ENCODE results near the gene JADE2.

Gene JADE2

DNA sequence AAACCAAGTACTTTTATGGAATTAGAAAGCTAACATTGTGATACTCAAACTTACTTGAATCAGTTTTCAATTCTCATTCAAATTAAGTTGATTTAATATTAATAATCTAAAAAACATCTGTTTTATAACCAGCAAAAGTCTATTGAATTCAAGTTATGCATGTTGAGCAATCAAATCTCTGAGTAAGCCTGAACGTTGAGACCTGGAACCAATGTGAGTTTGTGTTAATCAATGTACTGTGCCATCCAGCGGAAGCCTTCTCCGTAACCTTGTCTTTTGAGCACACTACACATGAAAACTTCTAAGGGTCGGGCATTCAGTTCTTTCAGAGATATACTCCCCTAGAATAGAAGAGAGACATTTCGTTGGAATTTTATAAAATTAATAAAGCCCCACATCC is 81.3 kb downstream of the JADE2 start:
- no peaks in the 10 kb centered on the region for H3K4me1 ChIP-seq (ENCODE audit: control insufficient read depth in 2 of 2, insufficient read depth in 2 of 2, low read length in 2 of 2)
- H3K9me3 ChIP-seq (ENCODE audit: control insufficient read depth in 2 of 2, low read length in 2 of 2): no peaks in the 10 kb centered on the region
- H3K4me3 ChIP-seq (ENCODE audit: low read length in 2 of 2): no peak overlapping the region
- no peak overlapping the region for H3K27ac ChIP-seq (ENCODE audit: low read depth in 2 of 2, low read length in 2 of 2)
- no peaks in the 10 kb centered on the region for H3K27me3 ChIP-seq (ENCODE audit: control insufficient read depth in 2 of 2, insufficient read depth in 2 of 2, low read length in 2 of 2)
- peaks cover 51 to 60% of the 10 kb centered on the region in 2 donors for H3K36me3 ChIP-seq (ENCODE audit: control insufficient read depth in 2 of 2, insufficient read depth in 2 of 2, low read length in 2 of 2)
- H3K9ac ChIP-seq (ENCODE audit: low read depth in 1 of 2, low read length in 2 of 2): no peak overlapping the region

DNA sequence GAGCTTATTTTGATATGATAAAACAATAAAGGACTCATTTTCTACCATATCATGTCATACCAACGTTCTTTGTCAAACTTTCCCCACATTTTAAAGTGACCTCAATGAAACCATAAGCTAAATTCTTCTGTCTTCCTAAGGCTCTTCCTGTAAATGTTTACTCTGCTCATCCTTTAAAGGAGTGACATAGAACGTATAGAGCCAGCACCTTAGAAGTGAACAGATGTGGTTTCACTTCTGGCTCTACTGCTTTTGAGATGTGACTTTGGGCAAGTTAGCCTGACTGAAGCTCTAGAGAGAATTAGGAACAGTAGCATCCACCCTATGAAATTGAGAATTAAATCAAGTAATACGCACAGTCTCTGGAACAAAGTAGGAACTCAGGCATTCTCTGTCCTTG is 83.1 kb downstream of the JADE2 start:
- Histone ChIP-seq H3K9ac (ENCODE audit: low read depth in 1 of 2, low read length in 2 of 2) (no peak overlapping the region), H3K4me1 (ENCODE audit: control insufficient read depth in 2 of 2, insufficient read depth in 2 of 2, low read length in 2 of 2) (no peaks in the 10 kb centered on the region), H3K4me3 (ENCODE audit: low read length in 2 of 2) (no peak overlapping the region), H3K36me3 (ENCODE audit: control insufficient read depth in 2 of 2, insufficient read depth in 2 of 2, low read length in 2 of 2) (peaks cover 53 to 66% of the 10 kb centered on the region in 2 donors), H3K9me3 (ENCODE audit: control insufficient read depth in 2 of 2, low read length in 2 of 2) (no peaks in the 10 kb centered on the region), H3K27ac (ENCODE audit: low read depth in 2 of 2, low read length in 2 of 2) (no peak overlapping the region), H3K27me3 (ENCODE audit: control insufficient read depth in 2 of 2, insufficient read depth in 2 of 2, low read length in 2 of 2) (no peaks in the 10 kb centered on the region)

DNA sequence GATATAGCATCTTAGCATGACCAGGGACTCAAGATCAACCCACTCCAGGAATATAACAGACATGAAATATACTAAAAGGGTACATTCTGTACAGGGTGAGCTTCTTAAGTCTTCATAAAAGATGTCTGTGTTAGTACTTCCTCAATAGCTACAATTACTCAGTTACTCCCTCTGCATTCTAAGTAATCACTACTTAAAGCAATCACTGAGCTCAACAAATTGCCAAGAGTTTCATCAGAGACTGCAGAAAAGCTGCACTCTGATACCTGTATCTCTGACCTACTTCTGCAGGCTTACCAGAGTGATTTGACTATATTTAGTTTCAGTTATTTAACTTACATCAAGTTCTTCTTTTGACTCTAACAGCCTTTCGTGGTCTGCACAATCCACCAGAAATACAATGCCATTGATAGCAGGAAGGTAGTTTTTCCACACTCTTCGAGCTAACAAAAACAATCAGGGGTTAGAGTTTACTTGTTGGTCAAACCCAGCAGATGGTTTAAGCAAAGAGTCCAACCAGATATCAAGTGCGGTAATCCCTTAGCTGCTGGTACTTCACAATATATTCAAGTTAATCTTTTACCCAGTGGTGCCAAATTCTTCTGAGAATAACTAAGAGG is 83.9 kb downstream of the JADE2 start:
- peaks cover 52 to 61% of the 10 kb centered on the region in 2 donors for H3K36me3 ChIP-seq (ENCODE audit: control insufficient read depth in 2 of 2, insufficient read depth in 2 of 2, low read length in 2 of 2)
- no peak overlapping the region for H3K27ac ChIP-seq (ENCODE audit: low read depth in 2 of 2, low read length in 2 of 2)
- no peaks in the 10 kb centered on the region for H3K4me1 ChIP-seq (ENCODE audit: control insufficient read depth in 2 of 2, insufficient read depth in 2 of 2, low read length in 2 of 2)

DNA sequence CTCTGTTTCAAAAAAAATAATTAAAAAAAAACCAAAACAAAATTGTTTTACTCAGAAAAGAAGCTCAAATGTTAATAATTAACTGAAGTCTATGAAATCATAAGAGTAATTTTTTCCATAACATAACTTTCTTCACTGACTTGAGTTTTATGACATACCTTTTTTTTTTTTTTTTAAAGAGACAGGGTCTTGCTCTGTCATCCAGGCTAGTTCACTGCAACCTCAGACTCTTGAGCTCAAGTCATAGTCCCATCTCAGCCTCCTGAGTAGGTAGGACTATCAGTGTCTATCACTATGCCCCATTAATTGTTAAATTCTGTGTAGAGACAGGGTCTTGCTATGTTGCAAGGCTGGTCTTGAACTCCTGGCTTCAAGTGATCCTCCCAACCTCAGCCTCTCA is 85.3 kb downstream of the JADE2 start:
- Histone ChIP-seq H3K9me3 (ENCODE audit: control insufficient read depth in 2 of 2, low read length in 2 of 2) (no peaks in the 10 kb centered on the region), H3K27me3 (ENCODE audit: control insufficient read depth in 2 of 2, insufficient read depth in 2 of 2, low read length in 2 of 2) (no peaks in the 10 kb centered on the region), H3K4me1 (ENCODE audit: control insufficient read depth in 2 of 2, insufficient read depth in 2 of 2, low read length in 2 of 2) (no peaks in the 10 kb centered on the region), H3K27ac (ENCODE audit: low read depth in 2 of 2, low read length in 2 of 2) (no peak overlapping the region), H3K4me3 (ENCODE audit: low read length in 2 of 2) (no peak overlapping the region), H3K9ac (ENCODE audit: low read depth in 1 of 2, low read length in 2 of 2) (no peak overlapping the region), H3K36me3 (ENCODE audit: control insufficient read depth in 2 of 2, insufficient read depth in 2 of 2, low read length in 2 of 2) (peaks cover 50 to 52% of the 10 kb centered on the region in 2 donors)

More for the DNA sequence above, 83.9 kb downstream of the JADE2 start:
- Histone ChIP-seq H3K9me3 (ENCODE audit: control insufficient read depth in 2 of 2, low read length in 2 of 2) (no peaks in the 10 kb centered on the region), H3K27me3 (ENCODE audit: control insufficient read depth in 2 of 2, insufficient read depth in 2 of 2, low read length in 2 of 2) (no peaks in the 10 kb centered on the region), H3K4me3 (ENCODE audit: low read length in 2 of 2) (no peak overlapping the region), H3K9ac (ENCODE audit: low read depth in 1 of 2, low read length in 2 of 2) (no peak overlapping the region)

DNA sequence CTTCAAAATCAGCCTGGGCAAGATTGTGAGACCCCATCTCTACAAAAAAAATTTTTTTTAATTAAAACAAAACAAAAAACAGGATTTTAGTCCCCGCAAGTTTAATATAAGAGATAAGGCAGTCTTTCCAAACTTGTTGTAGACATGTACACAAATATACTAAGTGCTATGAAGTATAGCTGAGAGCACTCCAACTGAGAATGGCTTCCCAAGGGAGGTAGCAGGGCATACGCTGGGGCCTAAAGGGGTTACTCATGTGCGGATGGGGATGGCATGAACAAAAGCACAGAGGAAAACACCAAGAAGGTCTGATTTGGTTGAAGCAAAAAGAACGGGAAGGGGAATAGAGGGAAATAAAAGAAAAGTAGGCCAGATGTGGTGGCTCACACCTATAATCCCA is 86.0 kb downstream of the JADE2 start:
- H3K9ac ChIP-seq (ENCODE audit: low read depth in 1 of 2, low read length in 2 of 2): no peak overlapping the region
- H3K4me3 ChIP-seq (ENCODE audit: low read length in 2 of 2): no peak overlapping the region
- H3K27me3 ChIP-seq (ENCODE audit: control insufficient read depth in 2 of 2, insufficient read depth in 2 of 2, low read length in 2 of 2): no peaks in the 10 kb centered on the region
- H3K27ac ChIP-seq (ENCODE audit: low read depth in 2 of 2, low read length in 2 of 2): no peak overlapping the region
- H3K9me3 ChIP-seq (ENCODE audit: control insufficient read depth in 2 of 2, low read length in 2 of 2): no peaks in the 10 kb centered on the region
- no peaks in the 10 kb centered on the region for H3K4me1 ChIP-seq (ENCODE audit: control insufficient read depth in 2 of 2, insufficient read depth in 2 of 2, low read length in 2 of 2)
- H3K36me3 ChIP-seq (ENCODE audit: control insufficient read depth in 2 of 2, insufficient read depth in 2 of 2, low read length in 2 of 2): peaks cover 42 to 44% of the 10 kb centered on the region in 2 donors

DNA sequence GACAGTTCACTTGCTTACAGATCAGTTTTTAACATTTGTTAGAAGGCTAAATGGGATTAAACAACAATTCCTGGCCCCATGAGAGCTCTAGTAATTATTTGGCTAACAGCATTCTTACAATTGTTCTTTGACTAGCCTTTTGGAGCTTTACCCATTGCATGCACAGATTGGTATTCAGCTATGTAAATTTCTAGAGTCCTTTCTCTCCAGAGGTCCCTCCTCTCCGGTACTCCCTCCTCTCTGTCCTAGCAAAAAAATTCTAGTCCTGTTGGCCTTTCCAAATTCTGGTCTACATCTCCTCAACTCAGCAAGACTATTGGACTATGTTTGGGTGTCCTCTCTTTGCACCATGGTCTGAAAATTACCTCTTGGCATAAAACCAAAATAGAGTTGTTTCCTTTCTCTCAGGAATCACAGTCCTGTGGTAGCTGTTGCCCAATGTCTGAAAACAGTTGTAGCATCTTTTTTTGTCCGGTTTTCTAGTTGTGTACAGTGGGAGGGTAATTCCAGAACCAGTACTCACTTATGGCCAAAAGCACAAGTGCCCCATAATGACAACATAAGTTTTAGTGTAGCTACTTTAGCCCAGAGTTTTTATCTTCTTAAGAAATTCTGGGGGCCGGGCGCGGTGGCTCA is 89.1 kb downstream of the JADE2 start:
- Histone ChIP-seq H3K9me3 (ENCODE audit: control insufficient read depth in 2 of 2, low read length in 2 of 2) (no peaks in the 10 kb centered on the region), H3K27me3 (ENCODE audit: control insufficient read depth in 2 of 2, insufficient read depth in 2 of 2, low read length in 2 of 2) (no peaks in the 10 kb centered on the region), H3K36me3 (ENCODE audit: control insufficient read depth in 2 of 2, insufficient read depth in 2 of 2, low read length in 2 of 2) (peaks cover 21 to 39% of the 10 kb centered on the region in 2 donors), H3K27ac (ENCODE audit: low read depth in 2 of 2, low read length in 2 of 2) (no peak overlapping the region), H3K9ac (ENCODE audit: low read depth in 1 of 2, low read length in 2 of 2) (no peak overlapping the region), H3K4me1 (ENCODE audit: control insufficient read depth in 2 of 2, insufficient read depth in 2 of 2, low read length in 2 of 2) (no peaks in the 10 kb centered on the region), H3K4me3 (ENCODE audit: low read length in 2 of 2) (no peak overlapping the region)

DNA sequence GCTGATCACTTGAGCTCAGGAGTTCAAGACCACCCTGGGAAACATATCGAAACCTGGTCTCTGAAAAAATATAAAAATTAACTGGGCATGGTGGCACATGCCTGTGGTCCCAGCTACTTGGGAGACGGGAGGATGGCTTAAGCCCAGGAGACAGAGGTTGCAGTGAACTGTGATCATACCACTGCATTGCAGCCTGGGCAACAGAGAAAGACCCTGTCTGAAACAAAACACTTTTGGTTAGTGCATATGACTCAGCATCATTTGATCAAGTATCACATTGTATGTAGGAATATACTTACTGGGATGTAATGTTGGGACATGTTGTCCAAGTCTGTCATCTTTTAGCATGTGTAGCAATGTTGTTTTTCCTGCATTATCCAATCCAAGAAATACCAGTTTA is 95.2 kb downstream of the JADE2 start:
- Histone ChIP-seq H3K36me3 (ENCODE audit: control insufficient read depth in 2 of 2, insufficient read depth in 2 of 2, low read length in 2 of 2) (peaks cover 25 to 34% of the 10 kb centered on the region in 2 donors), H3K4me1 (ENCODE audit: control insufficient read depth in 2 of 2, insufficient read depth in 2 of 2, low read length in 2 of 2) (peaks cover 3 to 9% of the 10 kb centered on the region in 2 donors), H3K4me3 (ENCODE audit: low read length in 2 of 2) (no peak overlapping the region), H3K27me3 (ENCODE audit: control insufficient read depth in 2 of 2, insufficient read depth in 2 of 2, low read length in 2 of 2) (no peaks in the 10 kb centered on the region), H3K27ac (ENCODE audit: low read depth in 2 of 2, low read length in 2 of 2) (no peak overlapping the region), H3K9ac (ENCODE audit: low read depth in 1 of 2, low read length in 2 of 2) (no peak overlapping the region), H3K9me3 (ENCODE audit: control insufficient read depth in 2 of 2, low read length in 2 of 2) (no peaks in the 10 kb centered on the region)

DNA sequence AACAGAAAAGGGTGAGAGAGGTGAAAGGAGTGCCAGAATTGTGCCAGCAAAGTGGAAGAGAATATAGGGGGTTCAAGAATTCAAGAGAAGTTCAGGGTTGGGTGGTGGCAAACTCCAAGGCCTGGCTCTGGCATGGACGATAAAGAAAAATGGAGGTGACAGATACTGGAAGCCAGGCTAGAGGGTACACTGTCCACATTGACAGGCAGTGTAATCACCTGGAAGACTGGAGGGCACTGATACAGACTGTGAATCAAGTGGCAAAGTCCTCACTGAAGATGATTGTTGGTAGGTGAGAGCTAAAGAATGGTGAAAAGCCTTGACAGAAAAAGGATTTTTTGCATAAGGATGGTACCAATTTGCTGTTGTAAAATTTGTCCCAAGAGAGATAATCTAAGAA is 100.1 kb downstream of the JADE2 start:
- Histone ChIP-seq H3K9ac (ENCODE audit: low read depth in 1 of 2, low read length in 2 of 2) (no peak overlapping the region), H3K27me3 (ENCODE audit: control insufficient read depth in 2 of 2, insufficient read depth in 2 of 2, low read length in 2 of 2) (no peaks in the 10 kb centered on the region), H3K36me3 (ENCODE audit: control insufficient read depth in 2 of 2, insufficient read depth in 2 of 2, low read length in 2 of 2) (peaks cover 9 to 16% of the 10 kb centered on the region in 2 donors), H3K27ac (ENCODE audit: low read depth in 2 of 2, low read length in 2 of 2) (peak overlapping the region; percentile 21 to 43), H3K4me3 (ENCODE audit: low read length in 2 of 2) (no peak overlapping the region), H3K4me1 (ENCODE audit: control insufficient read depth in 2 of 2, insufficient read depth in 2 of 2, low read length in 2 of 2) (peaks cover 3 to 14% of the 10 kb centered on the region in 2 donors), H3K9me3 (ENCODE audit: control insufficient read depth in 2 of 2, low read length in 2 of 2) (no peaks in the 10 kb centered on the region)

DNA sequence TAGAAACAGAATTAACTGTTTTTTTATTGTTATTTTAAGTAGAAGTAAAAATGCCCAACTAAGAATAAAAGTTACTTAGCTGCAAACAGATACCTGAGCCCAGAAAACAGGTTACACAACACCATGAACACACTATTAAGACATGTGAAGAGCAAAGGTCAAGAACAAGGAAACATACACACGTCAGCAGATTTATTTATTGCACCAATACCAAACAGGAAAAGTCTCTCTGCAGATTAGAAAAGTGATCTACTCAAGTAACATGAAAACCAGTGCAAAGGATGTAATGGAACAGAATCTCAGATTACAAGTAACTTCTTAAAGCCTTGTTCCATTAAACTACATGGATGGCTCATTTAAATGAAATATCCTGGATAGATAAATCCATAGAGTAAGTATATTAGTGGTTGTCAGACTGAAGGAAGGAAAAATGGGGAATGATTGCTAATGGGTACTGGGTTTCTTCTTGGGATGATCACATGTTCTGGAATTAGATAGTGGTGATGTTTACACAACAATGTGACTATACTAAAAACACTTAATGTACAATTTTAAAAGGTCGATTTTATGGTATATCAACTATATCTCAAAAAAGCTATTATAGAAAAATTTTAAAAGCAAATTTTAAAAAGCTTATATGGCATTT is 101.0 kb downstream of the JADE2 start:
- H3K27me3 ChIP-seq (ENCODE audit: control insufficient read depth in 2 of 2, insufficient read depth in 2 of 2, low read length in 2 of 2): no peaks in the 10 kb centered on the region
- peak overlapping the region in 1 of 2 donors; percentile 34 for H3K9ac ChIP-seq (ENCODE audit: low read depth in 1 of 2, low read length in 2 of 2)
- H3K9me3 ChIP-seq (ENCODE audit: control insufficient read depth in 2 of 2, low read length in 2 of 2): no peaks in the 10 kb centered on the region
- H3K4me3 ChIP-seq (ENCODE audit: low read length in 2 of 2): no peak overlapping the region
- peaks cover 9% of the 10 kb centered on the region in 2 donors for H3K36me3 ChIP-seq (ENCODE audit: control insufficient read depth in 2 of 2, insufficient read depth in 2 of 2, low read length in 2 of 2)
- H3K27ac ChIP-seq (ENCODE audit: low read depth in 2 of 2, low read length in 2 of 2): peak overlapping the region; percentile 54 to 75
- peaks cover 5 to 18% of the 10 kb centered on the region in 2 donors for H3K4me1 ChIP-seq (ENCODE audit: control insufficient read depth in 2 of 2, insufficient read depth in 2 of 2, low read length in 2 of 2)

All from mucosa of rectum (tissue), 2 donors.